ENCODE data around the gene WTAP.
"Not testable (repeated sequence)": the region's sequence is repeated elsewhere in the genome, so short reads cannot be mapped to it uniquely, and the experiment has no call there.

The WTAP gene

DNA sequence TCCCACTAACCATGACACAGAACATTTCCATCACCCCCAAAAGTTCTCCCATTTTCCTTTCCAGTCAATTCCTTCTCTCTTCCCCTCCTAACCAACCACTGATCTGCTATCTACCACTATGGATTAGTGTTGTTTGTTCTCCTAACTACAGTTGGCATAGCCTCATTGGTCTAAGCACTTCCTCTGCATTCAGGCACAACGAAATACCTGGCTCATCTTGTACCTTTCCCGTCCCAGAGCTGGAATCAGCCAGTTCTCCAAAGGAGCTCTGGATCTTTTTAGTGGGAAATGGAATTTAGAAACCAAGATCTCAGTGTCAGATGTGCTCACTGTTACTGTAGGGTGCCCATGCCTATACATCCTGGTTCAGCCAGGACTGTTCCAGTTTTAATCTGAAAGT lies 4.0 kb upstream of the WTAP start:
- peaks cover 5% of the 10 kb centered on the region for H3K27me3 Mint-ChIP-seq (ENCODE audit: low read depth, poor library complexity)
- no peak overlapping the region for H3K4me3 Mint-ChIP-seq
- TF ChIP-seq CTCF (IDR thresholded peaks at IDR 0.05) = no peak
- peak overlapping the region; percentile 35 for H3K27ac Mint-ChIP-seq
- DNase-seq = no peak
- H3K4me1 Mint-ChIP-seq = peaks cover 14% of the 10 kb centered on the region
- H3K36me3 Mint-ChIP-seq (ENCODE audit: low read depth) = peaks cover 38% of the 10 kb centered on the region
- peaks cover 14% of the 10 kb centered on the region for H3K9me3 Mint-ChIP-seq

- no peak overlapping the region for H3K27ac Mint-ChIP-seq
- peaks cover 14% of the 10 kb centered on the region for H3K9me3 Mint-ChIP-seq
- peaks cover 5% of the 10 kb centered on the region for H3K27me3 Mint-ChIP-seq (ENCODE audit: low read depth, poor library complexity)
- H3K36me3 Mint-ChIP-seq (ENCODE audit: low read depth) = peaks cover 41% of the 10 kb centered on the region
- TF ChIP-seq CTCF (IDR thresholded peaks at IDR 0.05) = no peak
- DNase-seq = no peak
- H3K4me3 Mint-ChIP-seq = peak overlapping the region; percentile 94
- H3K4me1 Mint-ChIP-seq = peaks cover 27% of the 10 kb centered on the region
Observed at GRCh38 chr6:159724778-159725177, 2.5 kb upstream of the WTAP start.

- H3K36me3 Mint-ChIP-seq (ENCODE audit: low read depth) = peaks cover 43% of the 10 kb centered on the region
- H3K4me3 Mint-ChIP-seq = peak overlapping the region; percentile 94
- DNase-seq; H3K27ac Mint-ChIP-seq; H3K27me3 Mint-ChIP-seq (ENCODE audit: low read depth, poor library complexity): not testable (repeated sequence)
- peaks cover 14% of the 10 kb centered on the region for H3K9me3 Mint-ChIP-seq
- peaks cover 31% of the 10 kb centered on the region for H3K4me1 Mint-ChIP-seq
Observed at GRCh38 chr6:159725208-159725607, 2.1 kb upstream of the WTAP start.

DNA sequence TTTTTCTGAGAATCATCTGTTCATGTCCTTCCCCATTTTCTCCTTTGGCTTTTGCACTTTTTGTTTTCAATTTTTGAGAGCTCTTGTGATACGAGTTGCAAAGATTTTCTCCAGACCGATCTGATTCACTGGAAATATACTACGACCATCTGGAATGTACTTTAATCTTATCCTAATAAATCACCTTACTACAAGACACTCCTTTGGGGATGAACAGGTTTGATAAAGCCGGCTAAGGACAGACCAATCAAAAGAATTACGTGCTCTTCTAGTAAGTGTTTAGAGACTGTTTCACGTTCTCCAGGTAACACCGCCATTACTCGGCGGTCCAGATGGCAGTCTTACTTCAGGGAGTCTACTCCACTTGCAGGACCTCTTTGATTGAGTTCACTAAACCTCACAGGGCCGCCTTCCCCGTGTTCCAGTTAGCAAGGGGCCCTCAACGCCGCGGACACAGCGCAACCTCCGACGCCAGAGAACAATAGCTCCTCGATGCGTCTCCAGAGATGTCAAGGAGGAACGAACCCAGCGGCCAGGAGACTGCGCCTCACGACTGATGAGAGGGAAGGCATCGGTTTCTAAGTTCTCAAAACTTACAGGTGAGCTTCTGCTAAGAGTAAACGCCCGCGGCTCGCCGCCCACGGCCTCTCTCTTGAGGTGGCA lies 920 bp upstream of the WTAP start:
- DNase-seq = no peak
- Mint-ChIP-seq H3K4me3 (peak overlapping the region; percentile 94), H3K27ac (peak overlapping the region; percentile 100)

DNA sequence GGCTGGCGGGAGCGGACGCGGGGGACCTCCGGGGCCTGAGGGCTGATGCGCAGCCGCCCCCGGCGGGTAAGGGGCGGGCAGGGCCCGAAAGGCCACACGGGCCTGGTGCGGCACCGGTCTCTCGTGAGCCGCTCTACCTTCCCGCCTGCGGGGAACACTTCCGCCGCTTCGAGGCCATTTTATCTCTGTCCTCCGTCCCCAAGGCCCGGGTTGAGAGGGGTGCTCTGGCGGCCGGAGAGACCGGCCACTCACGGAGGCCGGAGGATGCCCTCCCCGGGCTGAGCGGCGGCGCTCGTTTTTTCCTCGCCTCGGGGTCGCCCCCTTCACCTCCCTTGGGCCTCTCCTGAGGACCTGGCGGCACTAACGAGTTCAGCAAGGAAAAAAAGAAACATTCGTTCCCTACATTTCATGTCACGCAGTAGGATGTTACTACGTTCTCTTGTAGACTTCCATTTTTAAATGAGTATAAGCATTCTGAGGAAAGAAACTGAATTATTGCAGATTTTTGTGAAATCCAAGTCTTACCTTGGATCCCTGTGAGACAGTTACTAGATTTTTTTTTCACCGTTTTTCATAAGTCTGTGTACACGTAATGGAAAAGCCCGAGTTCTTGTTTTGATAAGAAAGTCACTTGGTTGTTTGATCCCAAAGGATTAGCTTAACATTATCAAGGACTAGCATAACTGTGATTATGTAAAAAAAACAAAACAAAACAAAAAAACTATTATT lies 575 bp downstream of the WTAP start:
- DNase-seq = no peak
- no peak for TF ChIP-seq CTCF (IDR thresholded peaks at IDR 0.05)
- H3K9me3 Mint-ChIP-seq = peaks cover 18% of the 10 kb centered on the region
- peak overlapping the region; percentile 97 for H3K27ac Mint-ChIP-seq
- peaks cover 35% of the 10 kb centered on the region for H3K4me1 Mint-ChIP-seq
- peak overlapping the region; percentile 94 for H3K4me3 Mint-ChIP-seq
- H3K27me3 Mint-ChIP-seq (ENCODE audit: low read depth, poor library complexity) = peaks cover 5% of the 10 kb centered on the region
- H3K36me3 Mint-ChIP-seq (ENCODE audit: low read depth) = peaks cover 57% of the 10 kb centered on the region

More for the DNA sequence above, 920 bp upstream of the WTAP start:
- peaks cover 35% of the 10 kb centered on the region for H3K4me1 Mint-ChIP-seq
- peaks cover 17% of the 10 kb centered on the region for H3K9me3 Mint-ChIP-seq
- peaks cover 5% of the 10 kb centered on the region for H3K27me3 Mint-ChIP-seq (ENCODE audit: low read depth, poor library complexity)
- peaks cover 55% of the 10 kb centered on the region for H3K36me3 Mint-ChIP-seq (ENCODE audit: low read depth)
- no peak for TF ChIP-seq CTCF (IDR thresholded peaks at IDR 0.05)

DNA sequence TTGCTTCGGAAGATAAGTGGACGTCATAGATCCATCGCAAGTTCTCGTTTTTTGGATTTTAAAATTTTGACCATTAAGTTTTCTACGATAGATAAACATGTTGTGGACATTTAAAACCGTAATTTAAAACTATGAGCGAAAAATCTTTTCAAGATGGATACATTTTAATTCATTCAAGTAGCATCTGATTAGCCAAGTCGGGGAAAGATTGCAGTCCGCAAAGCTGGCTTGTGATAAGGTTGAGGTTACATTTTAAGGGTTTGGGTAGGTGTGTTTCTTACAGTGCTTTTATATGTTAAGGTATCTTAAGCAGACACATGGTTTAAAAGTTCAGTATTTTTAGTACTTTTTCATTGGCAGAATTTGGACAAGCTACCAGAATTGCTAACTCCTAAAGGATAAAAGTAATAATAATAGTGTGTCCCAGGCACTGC lies 1.2 kb downstream of the WTAP start:
- H3K9me3 Mint-ChIP-seq = peaks cover 14% of the 10 kb centered on the region
- H3K27me3 Mint-ChIP-seq (ENCODE audit: low read depth, poor library complexity) = peaks cover 5% of the 10 kb centered on the region
- no peak for TF ChIP-seq CTCF (IDR thresholded peaks at IDR 0.05)
- H3K4me1 Mint-ChIP-seq = peaks cover 35% of the 10 kb centered on the region
- peak overlapping the region; percentile 97 for H3K27ac Mint-ChIP-seq
- peak overlapping the region; percentile 94 for H3K4me3 Mint-ChIP-seq
- no peak for DNase-seq
- H3K36me3 Mint-ChIP-seq (ENCODE audit: low read depth) = peaks cover 55% of the 10 kb centered on the region

Measured in nephron progenitor cell (in vitro differentiated cells).